ENCODE measurements around the gene RRH.
"Not testable (repeated sequence)": the region's sequence is repeated elsewhere in the genome, so short reads cannot be mapped to it uniquely, and the experiment has no call there.

Gene RRH

GRCh38 chr4:109846395-109847098 lies 18.8 kb downstream of the RRH start:
- DNase-seq, result no peak

GRCh38 chr4:109847896-109848442 lies 20.2 kb downstream of the RRH start, which contains the start of gene LRIT3:
TSS of gene LRIT3 (plus strand) at chr4:109848107. CDS start at chr4:109848202, 95 bp downstream.
- no peak for DNase-seq

- no peak for DNase-seq
These were observed 20.7 kb downstream of the RRH start for GRCh38 chr4:109848501-109848900.

GRCh38 chr4:109850601-109851000 lies 22.8 kb downstream of the RRH start:
- DNase-seq, result no peak

- DNase-seq, result not testable (repeated sequence)
These were observed 31.9 kb downstream of the RRH start for GRCh38 chr4:109859426-109860300.

- no peak for DNase-seq
These were observed 33.5 kb downstream of the RRH start for GRCh38 chr4:109861271-109861670.

GRCh38 chr4:109861916-109862511 lies 34.2 kb downstream of the RRH start:
- DNase-seq, result no peak

GRCh38 chr4:109864134-109864533 lies 36.4 kb downstream of the RRH start:
- DNase-seq, result no peak

- no peak for DNase-seq
These were observed 42.3 kb downstream of the RRH start for GRCh38 chr4:109870061-109870460.

- DNase-seq, result no peak
These were observed 44.3 kb downstream of the RRH start for GRCh38 chr4:109872065-109872464.

GRCh38 chr4:109872950-109873656 lies 45.3 kb downstream of the RRH start:
- no peak for DNase-seq

- DNase-seq, result no peak
These were observed 46.2 kb downstream of the RRH start for GRCh38 chr4:109873791-109874514.

- DNase-seq, result no peak
These were observed 47.3 kb downstream of the RRH start for GRCh38 chr4:109875106-109875505.

GRCh38 chr4:109875553-109875952 lies 47.8 kb downstream of the RRH start:
- DNase-seq, result not testable (repeated sequence)

GRCh38 chr4:109876634-109877265 lies 49.0 kb downstream of the RRH start:
- no peak for DNase-seq

GRCh38 chr4:109877400-109877799 lies 49.6 kb downstream of the RRH start:
- DNase-seq, result no peak

- DNase-seq, result no peak
These were observed 50.6 kb downstream of the RRH start for GRCh38 chr4:109878355-109878754.

GRCh38 chr4:109879081-109879480 lies 51.3 kb downstream of the RRH start:
- DNase-seq, result no peak

- DNase-seq, result no peak
These were observed 52.0 kb downstream of the RRH start for GRCh38 chr4:109879636-109880314.

GRCh38 chr4:109886303-109886702 lies 58.5 kb downstream of the RRH start:
- DNase-seq, result no peak

- DNase-seq, result no peak
These were observed 59.3 kb downstream of the RRH start for GRCh38 chr4:109887071-109887470.
